Upper lobe of left lung (tissue), 6 donors: ENCODE data around the gene CRELD2. TPM values are rescaled to one million over a fixed set of nuclear protein-coding genes. Genes with fewer than 3 reads are reported as not detected.

Experiments used
- ATAC-seq, 2 donors: fragments of 200-7000 bp; cut with Tn5 transposase; one replicate each; pipeline ENCODE4 v1.9.1; 2022; ENCODE audit warnings: mild to moderate bottlenecking in 2 of 2, moderate library complexity in 2 of 2; ENCODE audit not compliant: low FRiP score in 2 of 2
- DNase-seq, 2 donors: peaks; one replicate each; pipeline ENCODE4 v3.0.0-alpha.2; 2019 to 2020
- H3K27ac ChIP-seq, 4 donors: fragments of 200-600 bp; sonication (generic); one replicate each; pipeline ENCODE4 v1.5.1; 2016 to 2019
- H3K27me3 ChIP-seq, 4 donors: fragments of 200-600 bp; sonication (generic); one replicate each; pipeline ENCODE4 v1.5.1; 2017 to 2019
- H3K36me3 ChIP-seq, 4 donors: fragments of 200-600 bp; sonication (generic); one replicate each; pipeline ENCODE4 v1.5.1; 2016 to 2019
- H3K4me1 ChIP-seq, 4 donors: fragments of 200-600 bp; sonication (generic); one replicate each; pipeline ENCODE4 v1.5.1; 2018 to 2019
- H3K4me3 ChIP-seq, 4 donors: fragments of 200-600 bp; sonication (generic); one replicate each; pipeline ENCODE4 v1.5.1; 2017 to 2019; ENCODE audit warnings: mild to moderate bottlenecking in 2 of 4, moderate library complexity in 1 of 4
- H3K9me3 ChIP-seq, 4 donors: fragments of 200-600 bp; sonication (generic); one replicate each; pipeline ENCODE4 v1.5.1; 2018 to 2019
- EP300 ChIP-seq, 4 donors: sonication (generic); formaldehyde crosslinking; IDR thresholded peaks; one replicate each; pipeline ENCODE4 v1.5.1; 2017; ENCODE audit warnings: antibody characterized with exemption in 4 of 4, control low read depth in 2 of 4
- POLR2A ChIP-seq, 4 donors: fragments of 450-650 bp; IDR thresholded peaks; one replicate each; pipeline ENCODE4 v1.5.1; 2016 to 2017; ENCODE audit warnings: antibody characterized with exemption in 4 of 4, mild to moderate bottlenecking in 2 of 4
- POLR2AphosphoS5 ChIP-seq, 2 donors: sonication (generic); formaldehyde crosslinking; IDR thresholded peaks; one replicate each; pipeline ENCODE4 v1.5.1; 2017; ENCODE audit warnings: antibody characterized with exemption in 2 of 2
- WGBS, 2 donors: methylation state at CpG; one replicate each; pipeline ENCODE4 v1.1.5; 2017 to 2018; 5-methylcytosine and 5-hydroxymethylcytosine counted together
- total RNA-seq, 6 donors: library from RNA; depleted of rRNA in 4 of 6; stranded (reverse); fragments of >200 nt in 4 of 6; gene quantifications; one replicate each; pipeline versions ENCODE4 v1.1.0 to v1.2.1, GENCODE V29; 2016 to 2021
- TF ChIP-seq, protein P1 (sequence below), 6 experiments: fragments of 450-650 bp in 4 of 6; fragments of 200-600 bp in 2 of 6; sonication (generic) in 2 of 6; IDR thresholded peaks; one replicate each; pipeline ENCODE4 v1.5.1; 2016 to 2019; ENCODE audit warnings: antibody characterized with exemption in 6 of 6
- donor health status: DM: no; HTN: no; CAD: no; lungs with moderate emphysema.
- donor health status: DM: no; HTN: yes; CAD: no; lungs with severe emphysema.

The CRELD2 gene
- total RNA-seq, 6 donors from 2014 or later, result 31.2 to 72.6 (median 46.9) TPM

DNA sequence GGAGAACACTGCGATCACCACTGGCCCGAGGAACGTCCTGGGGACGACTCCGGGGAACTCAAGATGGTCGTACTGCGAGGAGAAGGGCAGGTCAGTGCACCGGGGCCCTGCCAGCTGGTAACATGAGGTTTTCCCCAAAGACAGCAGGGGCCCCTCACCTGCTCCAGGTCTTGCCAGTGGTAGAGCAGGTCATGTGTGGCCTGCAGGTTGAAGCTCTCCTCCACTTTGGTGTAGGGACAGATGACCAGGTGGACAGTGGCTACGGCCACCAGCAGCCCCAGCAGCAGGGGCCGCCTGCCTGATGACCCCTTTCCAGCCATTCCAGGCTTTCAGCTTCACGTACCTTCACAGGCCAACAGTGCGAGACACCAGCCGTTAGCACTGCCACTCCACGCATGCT, 5.0 kb upstream of the CRELD2 start:
- Histone ChIP-seq H3K27me3 (no peaks in the 10 kb centered on the region), H3K36me3 (peaks cover 0 to 48% (median 29%) of the 10 kb centered on the region in 4 donors), H3K4me3 (no peak overlapping the region), H3K27ac (no peak overlapping the region), H3K4me1 (peaks cover 8 to 17% (median 10%) of the 10 kb centered on the region in 4 donors), H3K9me3 (no peaks in the 10 kb centered on the region)
- DNase-seq (no peak), ATAC-seq (no peak)
- no peak for TF ChIP-seq POLR2AphosphoS5 (IDR thresholded peaks at IDR 0.05)
- TF ChIP-seq POLR2A (IDR thresholded peaks at IDR 0.05), result no peak
- TF ChIP-seq, protein P1, sequence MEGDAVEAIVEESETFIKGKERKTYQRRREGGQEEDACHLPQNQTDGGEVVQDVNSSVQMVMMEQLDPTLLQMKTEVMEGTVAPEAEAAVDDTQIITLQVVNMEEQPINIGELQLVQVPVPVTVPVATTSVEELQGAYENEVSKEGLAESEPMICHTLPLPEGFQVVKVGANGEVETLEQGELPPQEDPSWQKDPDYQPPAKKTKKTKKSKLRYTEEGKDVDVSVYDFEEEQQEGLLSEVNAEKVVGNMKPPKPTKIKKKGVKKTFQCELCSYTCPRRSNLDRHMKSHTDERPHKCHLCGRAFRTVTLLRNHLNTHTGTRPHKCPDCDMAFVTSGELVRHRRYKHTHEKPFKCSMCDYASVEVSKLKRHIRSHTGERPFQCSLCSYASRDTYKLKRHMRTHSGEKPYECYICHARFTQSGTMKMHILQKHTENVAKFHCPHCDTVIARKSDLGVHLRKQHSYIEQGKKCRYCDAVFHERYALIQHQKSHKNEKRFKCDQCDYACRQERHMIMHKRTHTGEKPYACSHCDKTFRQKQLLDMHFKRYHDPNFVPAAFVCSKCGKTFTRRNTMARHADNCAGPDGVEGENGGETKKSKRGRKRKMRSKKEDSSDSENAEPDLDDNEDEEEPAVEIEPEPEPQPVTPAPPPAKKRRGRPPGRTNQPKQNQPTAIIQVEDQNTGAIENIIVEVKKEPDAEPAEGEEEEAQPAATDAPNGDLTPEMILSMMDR (IDR thresholded peaks at IDR 0.05), result no peak
- no peak for TF ChIP-seq EP300 (IDR thresholded peaks at IDR 0.05)
- WGBS, 2 donors, result 96 to 98% methylated on average over 12 to 14 of the region's 14 CpGs

DNA sequence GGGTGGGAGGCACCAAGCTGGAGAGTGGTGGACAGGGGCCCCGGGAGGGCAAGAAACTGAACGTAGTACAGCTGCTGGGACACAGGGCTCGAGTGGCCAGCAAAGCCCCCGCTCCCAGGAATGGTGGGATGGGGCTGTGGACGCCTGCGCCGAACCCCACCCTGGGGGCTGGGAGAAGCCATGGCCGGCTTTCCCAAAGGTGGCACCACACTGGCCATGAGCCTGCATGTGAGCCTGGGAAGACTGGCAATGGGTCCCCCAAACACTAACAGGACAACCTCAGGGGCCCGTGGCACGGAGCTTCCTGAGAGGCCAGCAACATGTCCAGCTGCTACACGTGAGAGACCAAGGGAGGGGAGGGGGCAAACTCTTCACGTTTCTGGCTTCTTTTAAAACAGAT, 4.2 kb upstream of the CRELD2 start:
- peak in 1 of 2 donors; percentile 54 for DNase-seq
- 89 to 94% methylated on average over 11 to 12 of the region's 12 CpGs for WGBS, 2 donors
- no peaks in the 10 kb centered on the region for H3K9me3 ChIP-seq

DNA sequence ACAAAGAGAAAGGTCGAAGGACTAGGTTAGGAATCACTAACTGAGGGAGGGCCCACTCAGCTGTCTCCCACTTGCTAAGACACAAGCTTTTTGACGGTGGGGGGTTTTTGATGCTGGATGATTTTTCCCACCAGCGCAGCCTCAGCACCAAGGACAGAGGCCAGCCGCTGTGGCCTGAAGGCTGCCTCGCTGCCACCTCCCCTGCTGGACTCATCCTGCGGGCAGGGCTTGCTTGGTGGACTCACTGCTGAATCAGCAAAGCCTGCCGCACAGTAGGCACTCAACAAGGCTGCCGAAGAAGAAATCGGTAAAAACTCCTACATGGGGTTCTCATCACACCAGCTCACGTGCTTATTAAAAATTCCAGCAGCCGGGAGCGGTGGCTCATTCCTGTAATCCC, 2.8 kb upstream of the CRELD2 start:
- TF ChIP-seq POLR2AphosphoS5 (IDR thresholded peaks at IDR 0.05) (no peak), EP300 (IDR thresholded peaks at IDR 0.05) (no peak), POLR2A (IDR thresholded peaks at IDR 0.05) (no peak)
- TF ChIP-seq, protein P1 (IDR thresholded peaks at IDR 0.05), result no peak
- Histone ChIP-seq H3K27ac (no peak overlapping the region), H3K9me3 (no peaks in the 10 kb centered on the region), H3K27me3 (no peaks in the 10 kb centered on the region), H3K4me1 (peaks cover 17 to 32% (median 19%) of the 10 kb centered on the region in 4 donors), H3K4me3 (no peak overlapping the region), H3K36me3 (peaks cover 0 to 32% (median 22%) of the 10 kb centered on the region in 4 donors)
- WGBS, 2 donors, result 92 to 97% methylated on average over 12 of the region's 12 CpGs
- no peak for ATAC-seq
- no peak for DNase-seq

More for the DNA sequence above, 4.2 kb upstream of the CRELD2 start:
- no peak overlapping the region for H3K4me3 ChIP-seq
- H3K27me3 ChIP-seq, result no peaks in the 10 kb centered on the region
- H3K36me3 ChIP-seq, result peaks cover 0 to 40% (median 25%) of the 10 kb centered on the region in 4 donors
- no peak overlapping the region for H3K27ac ChIP-seq
- no peak for ATAC-seq
- TF ChIP-seq POLR2A (IDR thresholded peaks at IDR 0.05), result no peak
- TF ChIP-seq, protein P1 (IDR thresholded peaks at IDR 0.05), result no peak
- TF ChIP-seq EP300 (IDR thresholded peaks at IDR 0.05), result no peak
- no peak for TF ChIP-seq POLR2AphosphoS5 (IDR thresholded peaks at IDR 0.05)
- peaks cover 13 to 23% (median 15%) of the 10 kb centered on the region in 4 donors for H3K4me1 ChIP-seq

DNA sequence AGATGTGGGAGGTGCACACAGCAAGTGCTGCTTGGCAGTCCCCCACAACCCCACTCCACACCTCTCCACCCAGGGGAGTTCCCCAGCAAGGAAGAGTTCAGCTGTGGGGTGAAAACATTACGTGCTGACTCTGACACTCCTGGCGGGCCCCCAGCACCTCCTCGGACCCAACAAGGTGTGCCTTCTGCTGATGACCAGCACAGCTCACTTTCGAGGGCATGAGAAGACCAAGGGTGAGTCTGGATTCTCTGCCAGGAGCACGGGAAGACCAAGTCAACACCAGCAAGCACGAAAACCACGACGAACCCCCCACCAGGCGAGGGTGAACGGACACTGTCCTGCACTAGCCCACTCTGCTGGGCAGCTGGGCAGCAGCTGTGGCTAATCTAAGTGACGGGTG, 1.6 kb upstream of the CRELD2 start:
- WGBS, 2 donors, result 84 to 89% methylated on average over 7 to 11 of the region's 11 CpGs
- no peak overlapping the region for H3K27ac ChIP-seq
- no peaks in the 10 kb centered on the region for H3K27me3 ChIP-seq
- TF ChIP-seq EP300 (IDR thresholded peaks at IDR 0.05), result no peak
- TF ChIP-seq POLR2A (IDR thresholded peaks at IDR 0.05), result no peak
- TF ChIP-seq, protein P1 (IDR thresholded peaks at IDR 0.05), result no peak
- no peak for TF ChIP-seq POLR2AphosphoS5 (IDR thresholded peaks at IDR 0.05)
- H3K9me3 ChIP-seq, result no peaks in the 10 kb centered on the region
- peaks cover 0 to 39% (median 28%) of the 10 kb centered on the region in 4 donors for H3K36me3 ChIP-seq
- H3K4me3 ChIP-seq, result peak overlapping the region in 1 of 4 donors; percentile 89
- DNase-seq, result no peak
- peaks cover 17 to 32% (median 19%) of the 10 kb centered on the region in 4 donors for H3K4me1 ChIP-seq
- ATAC-seq, result no peak
